Measurements from ENCODE around the gene MAP7.
"Not testable (repeated sequence)": the region's sequence is repeated elsewhere in the genome, so short reads cannot be mapped to it uniquely, and the experiment has no call there.

The MAP7 gene

GRCh38 chr6:136550330-136551071, at the start of gene MAP7:
Gene MAP7, minus strand, starts transcription at chr6:136550422. Its CDS starts 14 bp downstream, at chr6:136550408.
- DNase-seq (ENCODE audit: low read depth): peak; percentile 55

GRCh38 chr6:136599329-136600011, 49.2 kb upstream of the MAP7 start:
- DNase-seq (ENCODE audit: low read depth): no peak

- no peak for DNase-seq (ENCODE audit: low read depth)
Measured at GRCh38 chr6:136598048-136598447, 47.8 kb upstream of the MAP7 start.

GRCh38 chr6:136594671-136595070, 44.4 kb upstream of the MAP7 start:
- DNase-seq (ENCODE audit: low read depth): no peak

- peak; percentile 99 for DNase-seq (ENCODE audit: low read depth)
Measured at GRCh38 chr6:136593748-136594490, 43.7 kb upstream of the MAP7 start.

GRCh38 chr6:136592930-136593673, 42.9 kb upstream of the MAP7 start:
- DNase-seq (ENCODE audit: low read depth): peak; percentile 78

GRCh38 chr6:136591617-136592016, 41.4 kb upstream of the MAP7 start:
- no peak for DNase-seq (ENCODE audit: low read depth)

GRCh38 chr6:136590846-136591245, 40.6 kb upstream of the MAP7 start:
- not testable (repeated sequence) for DNase-seq (ENCODE audit: low read depth)

- peak; percentile 53 for DNase-seq (ENCODE audit: low read depth)
Measured at GRCh38 chr6:136587527-136587926, 37.3 kb upstream of the MAP7 start.

- peak; percentile 89 for DNase-seq (ENCODE audit: low read depth)
Measured at GRCh38 chr6:136586295-136586694, 36.1 kb upstream of the MAP7 start.

- DNase-seq (ENCODE audit: low read depth): not testable (repeated sequence)
Measured at GRCh38 chr6:136585523-136585922, 35.3 kb upstream of the MAP7 start.

- DNase-seq (ENCODE audit: low read depth): not testable (repeated sequence)
Measured at GRCh38 chr6:136584290-136584689, 34.1 kb upstream of the MAP7 start.

- DNase-seq (ENCODE audit: low read depth): peak; percentile 93
Measured at GRCh38 chr6:136582711-136583471, 32.7 kb upstream of the MAP7 start.

- DNase-seq (ENCODE audit: low read depth): peak; percentile 3
Measured at GRCh38 chr6:136579800-136580199, 29.6 kb upstream of the MAP7 start.

- peak; percentile 24 for DNase-seq (ENCODE audit: low read depth)
Measured at GRCh38 chr6:136576821-136577220, 26.6 kb upstream of the MAP7 start.

- DNase-seq (ENCODE audit: low read depth): no peak
Measured at GRCh38 chr6:136571496-136571895, 21.3 kb upstream of the MAP7 start.

GRCh38 chr6:136571065-136571464, 20.8 kb upstream of the MAP7 start:
- no peak for DNase-seq (ENCODE audit: low read depth)

- DNase-seq (ENCODE audit: low read depth): no peak
Measured at GRCh38 chr6:136568129-136568528, 17.9 kb upstream of the MAP7 start.

GRCh38 chr6:136567688-136568087, 17.5 kb upstream of the MAP7 start:
- no peak for DNase-seq (ENCODE audit: low read depth)

GRCh38 chr6:136566851-136567250, 16.6 kb upstream of the MAP7 start:
- no peak for DNase-seq (ENCODE audit: low read depth)

GRCh38 chr6:136566007-136566487, 15.8 kb upstream of the MAP7 start:
- no peak for DNase-seq (ENCODE audit: low read depth)

Data from ELR (cell line).